Hepatocyte (in vitro differentiated cells): Measurements from ENCODE around the gene PCOLCE2.

Experiments used
- EZH2 ChIP-seq: fragments of 200-600 bp; sonication (generic); IDR thresholded peaks from 2 replicates; pipeline ENCODE4 v1.6.1; 2016; ENCODE audit warnings: antibody characterized with exemption, mild to moderate bottlenecking, borderline replicate concordance
- TF ChIP-seq, protein P1 (sequence below): fragments of 200-600 bp; sonication (generic); IDR thresholded peaks from 2 replicates; pipeline ENCODE4 v1.5.1; 2016; ENCODE audit warnings: antibody characterized with exemption, mild to moderate bottlenecking; ENCODE audit not compliant: poor library complexity

DNA sequence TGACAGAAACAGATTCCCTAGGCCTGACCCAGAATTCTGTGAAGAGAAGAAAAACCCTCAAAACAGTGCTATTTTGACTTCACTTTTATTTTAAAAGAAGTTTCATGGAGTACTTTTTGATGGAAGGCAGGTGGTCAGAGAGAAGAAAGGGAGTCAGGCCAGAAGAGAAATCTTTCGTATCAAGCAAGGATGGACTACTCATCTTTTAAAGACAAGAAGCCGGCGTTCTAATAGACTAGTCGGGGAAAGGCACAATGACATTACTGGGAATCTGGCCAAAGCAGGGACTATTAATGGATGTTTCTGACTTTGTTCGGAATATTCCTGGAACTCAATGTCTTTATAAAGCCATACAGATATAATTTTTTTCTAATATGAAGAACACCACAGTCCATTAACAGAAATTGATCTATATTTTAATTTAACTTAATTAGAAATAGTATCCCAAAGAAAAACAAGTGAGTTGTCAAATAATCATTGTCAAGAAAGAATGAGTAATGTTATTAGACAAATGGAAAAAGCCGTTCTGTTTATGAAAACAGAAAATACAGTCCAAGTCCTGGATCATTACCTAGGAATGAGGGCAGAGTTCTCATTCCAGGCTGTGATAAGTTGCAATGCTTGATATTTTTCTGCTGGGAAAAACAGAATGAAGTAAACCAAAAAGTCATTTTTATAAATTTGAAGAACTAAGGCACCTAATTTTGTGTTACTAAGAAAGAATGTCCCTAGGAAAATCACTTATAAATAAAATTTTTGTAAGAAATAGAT is 23.7 kb upstream of the PCOLCE2 start:
- TF ChIP-seq, protein P1, sequence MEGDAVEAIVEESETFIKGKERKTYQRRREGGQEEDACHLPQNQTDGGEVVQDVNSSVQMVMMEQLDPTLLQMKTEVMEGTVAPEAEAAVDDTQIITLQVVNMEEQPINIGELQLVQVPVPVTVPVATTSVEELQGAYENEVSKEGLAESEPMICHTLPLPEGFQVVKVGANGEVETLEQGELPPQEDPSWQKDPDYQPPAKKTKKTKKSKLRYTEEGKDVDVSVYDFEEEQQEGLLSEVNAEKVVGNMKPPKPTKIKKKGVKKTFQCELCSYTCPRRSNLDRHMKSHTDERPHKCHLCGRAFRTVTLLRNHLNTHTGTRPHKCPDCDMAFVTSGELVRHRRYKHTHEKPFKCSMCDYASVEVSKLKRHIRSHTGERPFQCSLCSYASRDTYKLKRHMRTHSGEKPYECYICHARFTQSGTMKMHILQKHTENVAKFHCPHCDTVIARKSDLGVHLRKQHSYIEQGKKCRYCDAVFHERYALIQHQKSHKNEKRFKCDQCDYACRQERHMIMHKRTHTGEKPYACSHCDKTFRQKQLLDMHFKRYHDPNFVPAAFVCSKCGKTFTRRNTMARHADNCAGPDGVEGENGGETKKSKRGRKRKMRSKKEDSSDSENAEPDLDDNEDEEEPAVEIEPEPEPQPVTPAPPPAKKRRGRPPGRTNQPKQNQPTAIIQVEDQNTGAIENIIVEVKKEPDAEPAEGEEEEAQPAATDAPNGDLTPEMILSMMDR = no peak
- no peak for TF ChIP-seq EZH2
